ENCODE data around the gene MYO5C.

GRCh38 chr15:52243697-52244555 lies 51.7 kb downstream of the MYO5C start:
- TF ChIP-seq POLR2AphosphoS5 (IDR thresholded peaks at IDR 0.05) (no peak), EP300 (IDR thresholded peaks at IDR 0.05; ENCODE audit: low read depth) (no peak), CTCF (IDR thresholded peaks at IDR 0.05) (no peak)

Data from transverse colon (tissue), 4 donors.